ENCODE results near the gene PHC2. TPM values are rescaled to one million over a fixed set of nuclear protein-coding genes. Genes with fewer than 3 reads are reported as not detected.

Gene PHC2
- total RNA-seq, 1 donor from 2014 or later, result 91.5 TPM

- no peak for DNase-seq (ENCODE audit: low spot score)
- TF ChIP-seq CTCF (IDR thresholded peaks at IDR 0.05), result no peak
- Mint-ChIP-seq H3K27me3 (ENCODE audit: low read depth) (no peaks in the 10 kb centered on the region), H3K4me3 (ENCODE audit: unreplicated experiment) (peak overlapping the region; percentile 85), H3K27ac (ENCODE audit: unreplicated experiment) (peak overlapping the region; percentile 94), H3K4me1 (ENCODE audit: low read depth) (peaks cover 53% of the 10 kb centered on the region), H3K9me3 (ENCODE audit: low read depth) (no peaks in the 10 kb centered on the region), H3K36me3 (ENCODE audit: low read depth) (peaks cover 3% of the 10 kb centered on the region)
These were observed 81.7 kb downstream of the PHC2 start for GRCh38 chr1:33349081-33349759.

GRCh38 chr1:33348676-33349080 lies 82.2 kb downstream of the PHC2 start:
- no peak for DNase-seq (ENCODE audit: low spot score)
- Mint-ChIP-seq H3K4me1 (ENCODE audit: low read depth) (peaks cover 58% of the 10 kb centered on the region), H3K27me3 (ENCODE audit: low read depth) (no peaks in the 10 kb centered on the region)

DNA sequence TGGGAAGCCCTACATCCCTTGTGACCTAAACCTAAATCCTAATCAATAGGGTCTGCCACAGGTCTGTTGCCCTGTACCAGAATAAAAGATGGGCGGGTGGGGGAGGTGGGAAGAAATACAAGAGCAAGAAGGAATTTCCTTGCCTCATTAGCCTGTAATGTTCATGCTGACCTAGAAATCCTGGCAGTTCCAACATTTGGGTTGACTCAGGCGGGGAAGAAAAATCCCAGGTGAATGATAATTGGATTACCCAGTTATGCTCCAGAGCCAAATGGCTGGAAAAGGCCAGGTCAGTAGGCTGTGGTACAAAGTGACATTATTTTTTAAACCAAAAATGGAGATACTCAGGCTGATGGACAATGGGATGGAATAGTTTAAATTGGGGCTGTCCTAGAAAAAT lies 82.7 kb downstream of the PHC2 start:
- DNase-seq (ENCODE audit: low spot score), result no peak
- Mint-ChIP-seq H3K4me3 (ENCODE audit: unreplicated experiment) (peak overlapping the region; percentile 85), H3K27ac (ENCODE audit: unreplicated experiment) (peak overlapping the region; percentile 94), H3K36me3 (ENCODE audit: low read depth) (no peaks in the 10 kb centered on the region), H3K27me3 (ENCODE audit: low read depth) (no peaks in the 10 kb centered on the region), H3K4me1 (ENCODE audit: low read depth) (peaks cover 63% of the 10 kb centered on the region), H3K9me3 (ENCODE audit: low read depth) (no peaks in the 10 kb centered on the region)
- TF ChIP-seq CTCF (IDR thresholded peaks at IDR 0.05), result no peak

More at GRCh38 chr1:33348676-33349080, 82.2 kb downstream of the PHC2 start:
- no peaks in the 10 kb centered on the region for H3K36me3 Mint-ChIP-seq (ENCODE audit: low read depth)
- H3K4me3 Mint-ChIP-seq (ENCODE audit: unreplicated experiment), result peak overlapping the region; percentile 85
- TF ChIP-seq CTCF (IDR thresholded peaks at IDR 0.05), result no peak
- no peaks in the 10 kb centered on the region for H3K9me3 Mint-ChIP-seq (ENCODE audit: low read depth)
- H3K27ac Mint-ChIP-seq (ENCODE audit: unreplicated experiment), result peak overlapping the region; percentile 94

DNA sequence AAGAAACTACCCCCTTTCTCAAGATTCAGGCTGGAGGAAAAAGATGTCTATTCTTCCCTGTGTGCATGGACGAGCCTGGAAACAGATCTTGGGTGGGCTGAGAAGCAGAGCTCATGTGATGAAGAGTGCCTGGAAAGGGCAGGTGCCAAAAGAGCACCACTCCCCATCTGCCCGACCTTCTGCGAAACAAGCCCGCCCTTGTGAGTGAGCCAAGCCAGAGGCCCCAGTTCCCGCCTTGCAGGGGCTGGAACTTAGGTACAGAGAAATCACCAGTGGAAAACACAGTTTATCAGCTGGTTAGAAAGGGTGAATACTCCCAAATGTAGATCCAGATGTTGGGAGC lies 83.3 kb downstream of the PHC2 start:
- Mint-ChIP-seq H3K27me3 (ENCODE audit: low read depth) (no peaks in the 10 kb centered on the region), H3K4me1 (ENCODE audit: low read depth) (peaks cover 69% of the 10 kb centered on the region), H3K9me3 (ENCODE audit: low read depth) (no peaks in the 10 kb centered on the region), H3K27ac (ENCODE audit: unreplicated experiment) (peak overlapping the region; percentile 94), H3K36me3 (ENCODE audit: low read depth) (peaks cover under 1% of the 10 kb centered on the region), H3K4me3 (ENCODE audit: unreplicated experiment) (peak overlapping the region; percentile 85)
- no peak for TF ChIP-seq CTCF (IDR thresholded peaks at IDR 0.05)
- no peak for DNase-seq (ENCODE audit: low spot score)

- H3K9me3 Mint-ChIP-seq (ENCODE audit: low read depth), result no peaks in the 10 kb centered on the region
- peaks cover 74% of the 10 kb centered on the region for H3K4me1 Mint-ChIP-seq (ENCODE audit: low read depth)
- H3K4me3 Mint-ChIP-seq (ENCODE audit: unreplicated experiment), result peak overlapping the region; percentile 85
- no peak for DNase-seq (ENCODE audit: low spot score)
- H3K27me3 Mint-ChIP-seq (ENCODE audit: low read depth), result no peaks in the 10 kb centered on the region
- H3K27ac Mint-ChIP-seq (ENCODE audit: unreplicated experiment), result peak overlapping the region; percentile 94
- TF ChIP-seq CTCF (IDR thresholded peaks at IDR 0.05), result no peak
- peaks cover 3% of the 10 kb centered on the region for H3K36me3 Mint-ChIP-seq (ENCODE audit: low read depth)
These were observed 83.8 kb downstream of the PHC2 start for GRCh38 chr1:33346927-33347649.

All from chondrocyte (in vitro differentiated cells).